ENCODE measurements around the gene SERP2.

SERP2 gene

DNA sequence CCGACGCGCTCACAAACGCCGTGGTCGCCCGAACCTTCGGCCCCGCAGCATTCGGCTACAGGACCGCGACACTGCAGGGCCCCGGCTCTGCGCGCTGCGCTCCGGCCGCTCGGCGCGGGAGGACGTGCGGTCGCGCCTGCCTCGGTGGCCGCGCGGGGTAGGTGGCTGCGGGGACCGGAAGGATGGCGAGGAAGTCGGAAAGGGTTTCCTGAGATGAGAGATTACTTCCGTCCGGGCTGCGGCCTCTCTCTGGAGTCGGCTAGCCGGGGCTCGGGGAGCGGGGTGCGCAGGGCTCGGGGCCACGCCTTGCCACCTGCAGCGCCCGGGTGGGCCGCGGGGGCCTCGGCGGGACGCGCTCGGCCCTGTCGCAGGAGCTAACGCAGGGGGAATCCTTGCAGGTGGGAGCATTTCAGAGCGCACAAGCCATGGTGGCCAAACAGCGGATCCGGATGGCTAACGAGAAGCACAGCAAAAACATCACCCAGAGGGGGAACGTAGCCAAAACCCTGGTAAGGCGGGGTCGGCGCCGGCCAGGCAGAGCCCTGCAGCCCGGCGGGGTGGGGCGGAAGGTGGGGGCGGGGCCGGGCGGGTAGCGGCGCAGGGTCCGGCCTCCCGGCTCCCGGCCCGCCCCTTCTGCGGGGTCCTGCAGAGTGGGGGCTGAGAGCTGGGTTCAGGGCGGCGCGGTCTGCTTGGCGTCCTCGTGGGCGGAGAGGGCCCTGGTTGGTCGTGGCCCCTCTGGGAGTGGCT lies at the start of gene SERP2:
Gene SERP2, plus strand, starts transcription at position 224 of the 747 bp plus-strand sequence. Its CDS starts 202 bp downstream, at position 426.
- no peak for TF ChIP-seq CTCF (IDR thresholded peaks at IDR 0.05)

- no peak for TF ChIP-seq CTCF (IDR thresholded peaks at IDR 0.05)
Measured at GRCh38 chr13:44326961-44327360, 46.7 kb upstream of the SERP2 start.

GRCh38 chr13:44329909-44330545 lies 43.6 kb upstream of the SERP2 start:
- TF ChIP-seq CTCF (IDR thresholded peaks at IDR 0.05) = no peak

DNA sequence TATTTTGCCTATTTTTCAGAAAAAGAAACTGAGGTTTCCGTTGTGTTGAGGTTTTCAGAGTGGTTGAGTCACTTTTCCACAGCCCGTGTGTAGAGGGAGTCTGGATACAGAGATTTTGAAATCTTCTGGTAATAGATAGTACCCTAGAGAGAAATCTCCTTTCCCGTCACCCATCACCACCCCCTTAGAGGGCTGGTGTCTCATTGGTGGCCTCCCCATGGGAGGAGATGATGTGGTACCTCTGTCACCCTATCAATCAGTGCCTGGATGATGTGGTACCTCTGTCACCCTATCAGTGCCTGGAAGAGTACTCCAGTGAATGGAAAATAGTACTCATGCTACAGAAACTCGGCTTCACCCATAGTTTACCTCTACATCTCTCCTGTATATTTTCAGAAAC lies 42.2 kb upstream of the SERP2 start:
- TF ChIP-seq CTCF (IDR thresholded peaks at IDR 0.05) = no peak

- TF ChIP-seq CTCF (IDR thresholded peaks at IDR 0.05) = no peak
Measured at GRCh38 chr13:44331912-44332851, 41.4 kb upstream of the SERP2 start.

- TF ChIP-seq CTCF (IDR thresholded peaks at IDR 0.05) = no peak
Measured at GRCh38 chr13:44333950-44334655, 39.5 kb upstream of the SERP2 start.

DNA sequence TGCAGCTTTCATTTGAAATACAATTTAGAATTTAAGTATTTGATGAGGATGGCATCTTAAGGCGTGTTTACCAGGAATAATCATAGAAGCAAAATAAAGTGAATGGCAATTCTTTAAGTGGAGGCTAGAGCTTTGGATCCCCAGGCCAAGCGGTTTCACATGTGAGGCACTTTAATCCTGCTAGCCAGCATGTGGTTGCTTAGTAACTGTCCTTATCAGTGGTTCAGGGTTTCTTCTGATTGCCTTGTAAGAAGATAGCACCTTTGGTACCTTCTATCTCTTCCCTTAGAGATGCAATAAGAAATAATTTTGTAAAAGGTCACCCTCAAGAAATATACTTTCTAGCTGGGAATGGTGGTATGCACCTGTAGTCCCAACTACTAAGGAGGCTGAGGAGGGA lies 38.9 kb upstream of the SERP2 start:
- no peak for TF ChIP-seq CTCF (IDR thresholded peaks at IDR 0.05)

All from LNCAP (cell line).